ENCODE results near the gene RNASE2.
"Not testable (repeated sequence)": the region's sequence is repeated elsewhere in the genome, so short reads cannot be mapped to it uniquely, and the experiment has no call there.

Gene RNASE2

GRCh38 chr14:20980906-20981305 is 25.6 kb downstream of the RNASE2 start:
- no peak for DNase-seq (ENCODE audit: low read depth in 2 of 3, low spot score in 2 of 3)

- DNase-seq (ENCODE audit: low read depth in 2 of 3, low spot score in 2 of 3): no peak
Measured at GRCh38 chr14:20982646-20983369, 27.5 kb downstream of the RNASE2 start.

- not testable (repeated sequence) for DNase-seq (ENCODE audit: low read depth in 2 of 3, low spot score in 2 of 3)
Measured at GRCh38 chr14:20985650-20986049, 30.4 kb downstream of the RNASE2 start.

- DNase-seq (ENCODE audit: low read depth in 2 of 3, low spot score in 2 of 3): no peak
Measured at GRCh38 chr14:20986811-20987210, 31.5 kb downstream of the RNASE2 start.

- no peak for DNase-seq (ENCODE audit: low read depth in 2 of 3, low spot score in 2 of 3)
Measured at GRCh38 chr14:20988717-20989470, 33.6 kb downstream of the RNASE2 start.

GRCh38 chr14:20989471-20989786 is 34.1 kb downstream of the RNASE2 start:
- DNase-seq (ENCODE audit: low read depth in 2 of 3, low spot score in 2 of 3): no peak

GRCh38 chr14:20989787-20990600 is 34.7 kb downstream of the RNASE2 start, which contains the start of gene METTL17:
Gene METTL17, plus strand, starts transcription at chr14:20989980. Its CDS starts 23 bp downstream, at chr14:20990003.
- peak; percentile 66 to 75 (median 70) for DNase-seq (ENCODE audit: low read depth in 2 of 3, low spot score in 2 of 3)

GRCh38 chr14:20996521-20996920 is 41.2 kb downstream of the RNASE2 start:
- no peak for DNase-seq (ENCODE audit: low read depth in 2 of 3, low spot score in 2 of 3)

GRCh38 chr14:20997115-20997514 is 41.8 kb downstream of the RNASE2 start:
- DNase-seq (ENCODE audit: low read depth in 2 of 3, low spot score in 2 of 3): no peak

GRCh38 chr14:20997564-20997963 is 42.3 kb downstream of the RNASE2 start:
- DNase-seq (ENCODE audit: low read depth in 2 of 3, low spot score in 2 of 3): no peak

- DNase-seq (ENCODE audit: low read depth in 2 of 3, low spot score in 2 of 3): no peak
Measured at GRCh38 chr14:20998139-20998538, 42.9 kb downstream of the RNASE2 start.

- no peak for DNase-seq (ENCODE audit: low read depth in 2 of 3, low spot score in 2 of 3)
Measured at GRCh38 chr14:20998674-20999366, 43.5 kb downstream of the RNASE2 start, which contains the start of gene SLC39A2. Gene SLC39A2, plus strand, starts transcription at chr14:20999293. Its CDS starts 154 bp downstream, at chr14:20999447.

GRCh38 chr14:20999591-20999990 is 44.3 kb downstream of the RNASE2 start:
- DNase-seq (ENCODE audit: low read depth in 2 of 3, low spot score in 2 of 3): no peak

GRCh38 chr14:21001218-21001617 is 45.9 kb downstream of the RNASE2 start:
- DNase-seq (ENCODE audit: low read depth in 2 of 3, low spot score in 2 of 3): no peak

- DNase-seq (ENCODE audit: low read depth in 2 of 3, low spot score in 2 of 3): no peak
Measured at GRCh38 chr14:21003788-21004346, 48.6 kb downstream of the RNASE2 start.
